HG02678 (cell line): Measurements from ENCODE around the gene CATSPERD.

ENCODE experiments used
- ATAC-seq: cut with Tn5 transposase; IDR thresholded peaks from one replicate; pipeline ENCODE4 v1.9.1; 2021; ENCODE audit warnings: mild to moderate bottlenecking, moderate library complexity; ENCODE audit not compliant: unreplicated experiment

Gene CATSPERD, protein sequence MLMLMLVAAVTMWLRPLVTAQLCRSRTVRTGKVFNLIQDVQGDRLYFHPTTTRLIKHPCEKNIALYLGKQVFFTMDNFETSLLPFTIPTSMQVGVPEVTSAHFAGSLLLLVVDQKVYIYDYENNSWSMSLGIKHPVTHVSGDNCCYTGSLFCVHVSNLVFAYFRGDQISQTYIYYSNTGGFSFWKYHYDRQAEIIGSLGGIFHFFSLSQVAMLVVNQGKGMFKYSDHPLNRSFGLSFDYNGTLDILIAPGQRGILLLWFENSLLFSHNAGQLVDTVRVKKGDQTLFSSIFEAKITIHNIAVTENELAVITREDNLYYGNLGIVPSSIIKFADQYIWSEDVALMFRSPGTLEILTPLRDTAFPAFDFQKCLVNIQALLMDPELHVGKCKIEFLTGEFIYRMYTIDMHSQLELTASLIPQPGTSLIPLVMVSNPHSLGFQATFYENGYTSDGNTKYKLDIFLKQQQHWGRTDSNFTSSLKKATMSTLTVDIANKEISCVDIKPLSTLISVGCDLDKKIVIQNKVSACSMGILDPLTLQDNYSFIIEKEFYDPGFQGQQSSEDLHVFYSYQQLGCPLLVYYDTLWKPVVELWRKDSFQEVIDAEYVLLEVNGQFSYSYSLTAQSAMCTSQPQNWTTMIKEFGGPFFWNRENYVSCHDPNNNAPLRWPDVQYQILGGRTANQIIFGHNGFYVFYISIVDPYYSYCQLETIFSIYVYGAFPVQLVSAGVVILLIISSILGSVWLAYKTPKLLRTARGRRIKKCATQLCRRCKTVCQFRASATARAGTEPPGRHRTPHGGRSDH

DNA sequence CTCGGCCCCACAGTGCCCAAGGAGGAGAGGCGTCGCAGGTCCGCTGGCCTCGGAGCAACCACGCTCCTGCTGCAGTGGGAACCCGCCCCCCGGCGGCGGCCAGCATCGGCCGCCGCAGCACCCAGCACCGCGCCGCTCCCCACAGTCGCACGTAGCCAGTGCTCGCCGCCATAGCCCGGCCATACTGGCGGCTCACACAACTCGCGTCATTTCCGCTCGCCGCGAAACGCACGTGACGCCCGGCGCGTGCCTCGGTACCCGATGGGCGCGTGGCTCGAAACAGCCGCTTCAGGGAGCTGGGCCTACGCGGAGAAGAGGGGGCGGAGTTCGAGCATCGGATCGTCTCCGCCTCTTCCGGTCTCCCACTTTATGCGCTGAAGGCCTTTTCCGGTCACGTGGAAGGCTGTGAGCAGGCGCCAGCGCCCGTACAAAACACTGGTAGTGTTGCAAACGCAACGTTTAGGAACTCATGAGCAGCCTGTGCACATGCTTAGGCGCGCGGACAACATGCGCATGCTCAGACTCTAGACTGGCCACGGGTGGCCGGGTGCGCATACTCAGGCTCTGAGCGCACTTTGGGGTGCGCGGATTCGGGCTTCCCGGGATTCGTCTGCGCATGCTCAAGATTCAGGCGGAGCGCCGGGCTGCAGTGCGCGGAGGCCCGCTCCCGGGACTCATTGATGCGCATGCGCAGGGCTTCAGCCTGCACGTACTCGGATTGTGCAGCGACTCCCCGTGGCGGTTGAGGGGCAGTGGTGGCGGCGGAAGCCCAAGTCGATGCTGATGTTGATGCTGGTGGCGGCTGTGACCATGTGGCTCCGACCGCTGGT lies at the start of gene CATSPERD, which contains the start of gene LONP1:
TSS of gene CATSPERD (plus strand) at position 677 of the 830 bp plus-strand sequence. CDS start at position 778, 101 bp downstream.
TSS of gene LONP1 (minus strand) at position 186 of the 830 bp plus-strand sequence. CDS start at position 172, 14 bp downstream.
- peak; percentile 90 for ATAC-seq

DNA sequence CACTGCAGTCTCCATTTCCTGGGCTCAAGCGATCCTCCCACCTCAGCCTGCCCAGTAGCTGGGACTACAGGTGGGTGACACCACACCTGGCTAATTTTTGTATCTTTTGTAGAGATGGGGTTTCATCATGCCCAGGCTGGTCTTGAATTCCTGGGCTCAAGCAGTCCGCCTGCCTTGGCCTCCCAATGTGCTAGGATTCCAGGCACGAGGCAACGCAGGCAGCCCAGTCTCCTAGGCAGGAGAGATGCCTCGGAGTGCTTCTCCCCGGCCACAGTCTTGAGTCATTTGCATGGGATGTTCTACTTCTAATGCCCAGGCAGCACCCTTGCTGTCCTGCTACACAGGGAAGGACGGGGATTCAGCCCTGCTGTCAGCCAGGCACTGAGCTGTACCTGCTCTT lies 48.8 kb upstream of the CATSPERD start:
- no peak for ATAC-seq

DNA sequence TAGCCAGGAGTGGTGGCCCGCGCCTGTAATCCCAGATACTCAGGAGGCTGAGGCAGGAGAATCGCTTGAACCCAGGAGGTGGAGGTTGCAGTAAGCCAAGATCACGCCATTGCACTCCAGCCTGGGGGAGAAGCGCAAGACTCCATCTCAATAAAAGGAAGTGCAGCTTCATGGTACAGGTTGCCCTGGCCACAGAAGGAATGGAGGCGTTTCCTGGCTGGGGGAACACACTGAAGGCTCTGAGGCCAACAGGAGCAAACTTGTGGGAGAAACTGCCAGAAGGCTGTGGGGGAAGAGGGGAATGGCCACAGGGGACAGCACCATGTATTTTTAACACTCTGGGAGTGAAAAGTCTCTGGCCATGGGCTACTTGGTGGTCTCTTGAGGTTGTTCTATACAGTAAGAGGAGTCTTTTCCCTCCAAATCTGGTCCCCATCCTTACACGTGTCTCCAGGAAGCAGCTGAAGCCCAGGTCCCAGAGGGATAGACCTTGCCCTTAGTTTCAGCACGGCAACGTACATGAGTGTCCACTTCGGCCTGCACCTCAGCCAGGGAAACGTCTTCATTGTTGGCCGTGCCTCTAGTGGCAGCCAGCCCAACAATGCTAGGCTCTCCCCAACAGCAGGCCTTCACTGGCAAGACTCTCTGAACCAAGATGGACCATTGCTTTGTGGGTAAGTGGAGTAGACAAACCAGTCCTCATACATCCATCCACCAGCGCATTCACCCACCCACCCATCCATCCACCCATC lies 47.6 kb upstream of the CATSPERD start:
- ATAC-seq: no peak

DNA sequence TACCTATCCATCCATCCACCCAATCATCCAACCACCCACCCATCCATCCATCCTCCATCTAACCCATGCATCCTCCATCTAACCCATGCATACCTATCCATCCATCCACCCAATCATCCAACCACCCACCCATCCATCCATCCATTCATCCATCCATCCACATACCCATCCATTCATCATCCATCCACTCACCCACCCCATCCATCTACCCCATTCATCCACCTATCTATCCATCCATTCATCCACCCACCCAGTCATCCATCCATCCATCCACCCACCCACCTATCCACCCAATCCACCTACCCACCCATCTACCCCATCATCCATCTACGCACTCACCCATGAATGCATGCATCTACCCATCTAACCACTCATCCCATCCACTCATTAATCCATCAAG lies 46.7 kb upstream of the CATSPERD start:
- no peak for ATAC-seq

DNA sequence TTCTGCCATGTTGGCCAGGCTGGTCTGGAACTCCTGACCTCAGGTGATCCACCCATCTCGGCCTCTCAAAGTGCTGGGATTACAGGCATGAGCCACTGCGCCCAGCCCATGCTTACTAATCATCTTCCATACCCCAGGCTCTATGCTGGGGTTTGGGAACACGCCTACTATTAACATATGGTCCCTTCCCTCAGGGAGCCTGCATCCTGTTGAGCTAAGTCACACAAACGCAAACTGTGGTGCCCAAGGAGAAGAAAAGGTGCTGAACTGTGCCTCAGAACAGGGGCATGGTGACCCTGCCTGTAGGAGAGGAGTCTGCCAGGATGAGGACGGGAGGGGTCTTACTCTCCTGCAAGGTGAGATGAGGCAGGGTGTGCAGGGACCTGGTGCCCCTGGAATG lies 45.7 kb upstream of the CATSPERD start:
- ATAC-seq: no peak

DNA sequence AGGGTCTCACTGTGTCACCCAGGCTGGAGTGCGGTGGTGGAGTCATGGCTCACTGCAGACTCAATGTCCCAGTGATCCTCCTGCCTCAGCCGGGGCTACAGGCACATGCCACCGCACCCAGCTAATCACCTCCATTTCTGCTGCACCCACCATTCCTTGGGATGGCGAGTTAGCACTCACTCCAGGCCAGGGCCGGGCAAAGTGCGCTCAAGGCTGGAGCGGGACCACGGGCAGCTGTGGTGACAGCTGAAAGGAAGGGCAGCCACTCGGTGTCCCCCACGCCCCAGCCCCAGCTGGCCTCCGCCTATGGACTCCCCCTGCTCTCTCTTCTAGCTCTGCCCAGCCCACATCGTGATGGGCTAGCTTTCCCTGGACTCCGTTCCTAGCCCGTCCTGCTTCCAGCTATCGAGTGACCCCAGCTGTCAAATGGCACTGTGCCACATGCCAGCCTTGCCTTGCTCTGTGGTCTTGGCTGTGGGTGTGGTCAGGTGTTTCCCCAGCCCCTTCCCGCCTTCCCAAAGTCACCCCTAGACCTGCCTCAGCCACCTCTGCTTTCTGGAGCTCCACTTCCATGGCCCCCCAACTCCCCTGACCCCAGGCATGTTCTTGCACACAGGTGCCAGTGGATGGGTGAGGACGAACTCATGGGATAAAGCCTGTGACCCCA lies 44.2 kb upstream of the CATSPERD start:
- no peak for ATAC-seq

DNA sequence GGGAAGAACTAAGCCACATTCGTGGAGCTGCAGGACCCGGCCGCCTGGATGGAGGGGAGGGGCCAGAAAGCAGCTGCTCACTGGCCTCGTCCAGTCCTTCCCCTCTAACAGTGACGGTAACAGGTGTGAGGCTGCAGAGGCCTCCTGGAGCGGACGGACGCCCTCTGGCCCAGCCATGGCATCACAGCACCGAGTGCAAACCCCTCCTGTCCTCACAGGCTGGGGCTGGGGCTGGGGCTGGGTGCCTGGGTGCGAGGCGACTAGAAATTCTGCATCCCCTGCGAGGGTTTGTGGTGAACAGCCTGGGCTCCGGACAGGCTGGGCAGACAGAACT lies 43.7 kb upstream of the CATSPERD start:
- ATAC-seq: no peak

DNA sequence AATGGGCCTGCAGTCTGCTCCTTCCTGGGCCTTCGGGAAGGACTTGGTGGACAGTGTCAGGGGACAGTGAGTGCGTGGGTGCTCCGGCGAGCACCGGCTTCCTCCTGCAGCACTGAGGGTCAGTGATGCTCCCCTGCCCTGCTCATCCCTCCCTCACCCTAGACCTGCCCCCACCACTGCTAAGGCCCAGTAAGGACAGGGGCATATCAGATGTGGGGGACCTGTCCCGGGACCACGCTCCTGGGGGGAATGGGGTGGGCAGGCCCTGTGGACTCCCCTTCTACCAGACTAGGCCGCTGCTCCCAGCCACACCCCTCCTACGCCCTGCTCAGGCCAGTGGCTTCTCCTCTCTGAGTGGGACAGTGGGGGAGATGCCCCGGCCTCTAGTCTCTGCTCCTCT lies 43.3 kb upstream of the CATSPERD start:
- ATAC-seq: no peak

DNA sequence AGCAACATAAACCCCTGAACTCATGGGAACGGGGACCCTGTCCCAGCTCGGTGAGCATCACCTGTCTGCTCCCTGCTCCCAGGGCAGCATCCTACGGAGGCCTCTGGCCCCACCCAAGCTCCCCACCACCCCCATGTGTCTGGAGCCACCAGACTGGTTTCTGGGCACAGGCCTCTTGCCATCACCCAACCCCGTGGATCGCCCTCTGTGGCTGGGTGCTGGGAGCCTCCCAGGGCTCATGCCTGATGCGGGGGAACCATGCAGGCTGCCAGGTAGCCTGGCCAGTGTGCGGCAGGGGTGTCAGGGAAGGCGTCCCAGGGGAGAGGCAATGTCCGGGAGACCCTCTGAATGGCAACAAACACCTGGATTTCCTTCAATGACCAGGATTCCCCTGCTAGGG lies 42.9 kb upstream of the CATSPERD start:
- ATAC-seq: no peak

DNA sequence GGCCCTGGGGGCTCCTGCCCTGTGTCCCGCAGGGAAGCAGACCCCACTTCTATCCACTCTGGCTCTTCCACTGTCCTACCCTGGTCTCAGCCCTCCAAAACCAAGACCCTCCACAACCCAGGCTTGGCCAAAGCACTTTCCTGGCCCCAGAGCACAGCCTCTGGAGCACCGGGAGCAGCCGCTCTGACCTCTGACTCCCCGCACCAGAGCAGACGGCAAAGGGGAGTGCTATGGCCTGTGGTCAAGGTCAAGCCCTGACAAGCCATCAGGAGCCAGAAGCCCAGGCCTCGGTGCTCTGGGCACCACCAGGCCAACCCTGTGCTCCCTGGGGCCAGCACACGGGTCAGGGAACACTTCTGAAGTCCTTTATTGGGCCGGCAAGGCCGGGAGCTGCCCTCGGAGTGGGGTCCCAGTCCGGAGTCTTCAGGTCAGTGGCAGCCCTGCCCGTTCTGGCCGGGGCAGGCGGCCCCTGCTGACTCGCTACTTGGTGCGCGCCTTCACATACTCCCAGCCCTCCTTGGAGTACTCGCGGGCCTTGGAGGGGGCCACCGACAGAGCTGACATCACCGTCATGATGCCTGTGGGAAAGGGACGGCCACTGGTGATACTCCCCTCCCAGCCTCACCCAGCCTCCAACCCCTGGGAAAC lies 42.2 kb upstream of the CATSPERD start:
- no peak for ATAC-seq

DNA sequence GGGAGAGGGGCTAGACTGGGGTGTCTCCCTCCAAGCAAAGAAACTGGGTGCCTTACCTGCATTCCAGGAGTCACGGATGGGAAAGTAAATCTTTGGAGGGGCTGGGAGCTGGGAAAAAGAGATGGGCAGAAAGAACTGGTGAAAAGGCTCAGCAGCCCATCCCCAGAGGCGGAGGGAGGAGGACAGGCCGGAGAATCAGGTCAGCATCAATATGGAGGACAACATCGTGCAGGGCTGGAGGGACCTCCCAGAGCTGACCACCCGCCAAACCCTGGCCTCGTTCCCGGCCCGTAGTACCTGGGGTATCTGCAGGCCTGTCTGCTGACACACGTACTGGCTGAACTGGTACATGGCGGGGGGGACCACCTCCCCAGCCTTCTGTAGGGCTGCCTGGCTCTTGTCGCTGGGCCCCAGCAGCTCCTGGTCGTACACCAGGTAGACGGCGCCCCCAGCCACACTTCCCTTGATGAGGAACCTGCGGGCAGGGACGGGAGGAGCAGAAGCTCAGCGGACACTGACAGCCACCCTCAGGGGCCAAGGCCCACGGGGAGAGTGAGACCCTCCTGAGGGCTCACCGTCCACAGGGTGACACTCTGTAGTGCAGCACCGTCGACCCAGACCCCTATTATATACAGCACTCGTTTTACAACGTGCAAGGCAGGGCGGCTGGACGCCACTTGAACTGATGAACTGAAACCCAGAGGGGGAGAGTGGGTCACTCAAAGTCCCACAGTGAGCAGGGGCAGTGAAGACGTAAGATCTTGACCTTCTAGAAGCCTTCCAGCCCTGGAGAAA lies 41.0 kb upstream of the CATSPERD start:
- ATAC-seq: no peak

DNA sequence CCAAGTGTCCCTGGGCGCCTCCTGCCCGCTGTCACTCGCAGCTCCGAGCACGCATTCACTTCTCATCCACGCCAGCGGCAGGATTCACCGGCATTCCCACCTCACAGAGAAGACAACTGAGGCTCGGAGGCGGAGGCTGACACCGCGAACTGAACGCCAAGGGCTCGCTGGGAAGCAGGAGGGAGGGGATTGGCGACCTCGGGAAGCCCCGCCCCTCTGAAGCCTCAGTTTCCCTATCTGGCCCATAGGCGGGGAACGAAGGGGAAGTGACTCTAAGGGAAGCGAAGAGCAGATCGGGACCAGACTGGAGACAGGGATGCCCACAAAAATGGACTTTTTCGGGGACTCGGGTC lies 40.4 kb upstream of the CATSPERD start:
- ATAC-seq: no peak

DNA sequence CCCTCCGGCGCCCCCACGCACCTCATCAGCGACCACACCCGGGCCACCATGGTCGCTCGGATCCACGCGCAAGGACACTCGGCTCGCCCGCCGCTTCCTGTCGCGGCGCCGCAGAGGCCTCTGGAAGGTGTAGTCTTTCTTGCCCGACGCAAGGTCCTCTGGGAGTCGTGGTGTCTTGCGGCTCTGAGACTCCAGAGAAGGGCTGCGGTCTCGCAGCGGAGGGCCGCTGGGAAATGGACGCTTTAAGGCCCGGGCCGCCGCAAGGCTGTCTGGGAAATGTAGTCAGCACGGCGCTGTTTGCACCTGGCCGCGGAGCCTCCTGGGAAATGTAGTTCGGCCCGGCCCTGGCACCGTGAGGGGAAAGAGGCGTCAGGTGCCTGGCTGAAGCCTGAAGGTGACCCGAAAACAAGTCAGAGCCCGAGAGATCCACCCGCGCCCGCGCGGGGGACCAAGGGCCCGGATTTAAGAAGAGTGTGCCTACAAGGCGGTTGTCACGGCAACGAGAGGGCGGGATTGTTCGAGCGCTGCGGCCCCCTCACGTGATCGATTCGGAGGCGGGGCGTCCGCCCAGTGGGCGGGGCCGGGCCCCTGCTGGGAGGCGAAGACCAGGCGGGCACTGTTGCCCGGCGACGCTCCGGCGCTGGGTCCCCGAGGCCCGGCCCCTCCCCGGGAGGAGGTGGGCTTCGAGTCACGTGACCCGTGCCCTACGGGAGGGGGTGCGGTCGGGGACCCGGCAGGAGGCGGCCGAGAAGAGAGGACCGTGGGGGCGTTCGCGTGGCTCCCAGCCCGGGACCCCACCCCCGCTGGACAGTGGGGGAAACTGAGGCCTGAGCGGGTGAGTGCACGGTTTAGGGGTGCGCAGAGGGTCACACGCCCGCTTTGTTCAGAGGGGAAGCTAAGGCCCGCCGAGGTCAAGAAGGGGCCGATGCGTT lies 39.7 kb upstream of the CATSPERD start, which contains the start of the genes HSD11B1L and MICOS13:
TSS of gene HSD11B1L (plus strand) at position 591 of the 932 bp plus-strand sequence. CDS start 3,806 bp downstream, outside the sequence.
TSS of gene MICOS13 (minus strand) at position 80 of the 932 bp plus-strand sequence. CDS start at position 50, 30 bp downstream.
- ATAC-seq: peak; percentile 87

DNA sequence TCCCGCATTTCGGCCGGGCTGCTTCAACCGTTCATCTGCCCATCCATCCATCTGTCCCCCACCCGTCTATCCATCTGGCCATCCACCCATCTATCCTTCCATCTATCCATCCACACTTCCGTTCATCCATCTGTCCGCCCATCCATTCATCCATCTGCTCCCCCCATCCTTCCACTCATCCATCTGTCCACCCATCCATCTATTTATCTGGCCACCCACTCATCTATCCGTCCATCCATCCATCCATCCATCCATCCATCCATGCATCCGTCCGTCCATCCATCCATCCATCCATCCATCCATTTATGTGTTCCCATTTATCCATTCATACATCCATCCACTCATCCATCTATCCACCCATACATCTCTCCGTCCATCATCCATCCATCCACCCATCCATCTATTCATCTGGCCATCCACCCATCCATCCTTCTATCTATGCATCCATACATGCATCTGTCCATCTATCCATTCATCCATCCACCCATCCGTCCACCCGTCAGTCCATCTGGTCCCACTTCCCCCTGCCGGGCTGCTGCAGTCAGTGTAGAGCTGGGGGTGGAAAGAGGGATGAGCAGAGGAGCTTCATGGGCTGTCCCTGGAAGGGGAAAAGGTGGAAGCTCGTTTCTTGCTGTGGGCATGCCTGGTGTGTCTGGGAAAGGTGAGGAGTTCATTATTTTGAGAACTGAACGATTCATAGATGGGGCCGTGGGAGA lies 38.9 kb upstream of the CATSPERD start:
- no peak for ATAC-seq

DNA sequence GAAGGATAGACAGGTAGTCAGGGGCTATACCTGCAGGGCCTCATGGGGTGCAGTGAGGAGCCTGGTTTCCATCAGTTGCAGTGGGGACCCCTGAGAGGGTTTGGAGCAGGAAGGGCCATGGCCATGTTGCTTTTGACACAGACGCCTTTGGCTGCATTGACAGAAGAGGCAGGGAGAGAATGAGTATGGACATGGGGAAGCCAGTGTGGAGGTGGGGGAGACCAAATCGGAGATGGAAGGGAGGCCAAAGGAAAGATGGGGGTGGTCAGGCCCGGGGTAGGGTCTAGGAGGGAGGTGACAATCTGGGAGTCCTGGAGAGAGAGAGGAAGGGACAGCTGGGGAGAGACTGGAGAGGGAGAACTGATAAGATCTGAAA lies 38.3 kb upstream of the CATSPERD start:
- no peak for ATAC-seq

DNA sequence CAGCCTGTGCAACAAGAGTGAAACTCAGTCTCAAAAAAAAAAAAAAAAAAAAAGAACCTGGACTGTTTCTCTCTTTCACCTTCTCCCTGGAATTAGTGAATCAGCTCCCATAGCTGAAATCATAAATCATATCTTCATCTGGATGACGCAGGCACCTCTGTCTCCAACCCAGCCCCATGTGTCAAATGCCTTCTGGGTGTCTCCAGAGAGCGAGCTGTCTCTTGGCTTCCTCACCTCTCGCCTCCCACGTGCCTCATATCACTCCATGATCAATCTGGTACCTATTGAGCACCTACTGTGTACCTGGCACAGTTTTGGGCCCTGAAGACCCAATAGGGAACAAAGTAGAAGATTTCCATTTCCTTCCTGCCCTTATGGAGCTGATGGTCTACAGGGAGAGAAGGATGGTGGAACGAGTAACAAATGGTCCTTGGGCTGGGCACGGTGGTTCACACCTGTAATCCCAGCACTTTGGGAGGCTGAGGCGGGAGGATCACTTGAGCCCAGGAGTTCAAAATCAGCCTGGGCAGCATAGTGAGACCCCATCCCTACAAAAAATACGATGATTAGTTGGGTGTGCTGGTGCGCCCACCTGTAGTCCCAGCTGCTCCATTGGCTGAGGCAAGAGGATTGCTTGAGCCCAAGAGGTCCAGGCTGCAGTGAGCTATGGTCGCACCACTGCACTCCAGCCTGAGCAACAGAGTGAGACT lies 37.1 kb upstream of the CATSPERD start:
- ATAC-seq: no peak
